CD4-positive, alpha-beta T cell (primary cell): Measurements from ENCODE around the gene TAS1R3. TPM values are rescaled to one million over a fixed set of nuclear protein-coding genes. Genes with fewer than 3 reads are reported as not detected.

Experiments used
- ATAC-seq: fragments of 200-7000 bp; cut with Tn5 transposase; one replicate; pipeline ENCODE4 v1.10.0; 2022; ENCODE audit warnings: mild to moderate bottlenecking; ENCODE audit not compliant: poor library complexity
- CTCF ChIA-PET: fragments of 350-600 bp; sonication (Branson Sonifier 250); formaldehyde crosslinking; loops from one replicate; lab custom pipeline; 2021; ENCODE audit warnings: antibody characterized with exemption, inconsistent platforms; lab: Charles Lee
- POLR2A ChIA-PET: fragments of 350-600 bp; sonication (Branson Sonifier 250); formaldehyde crosslinking; loops from one replicate; lab custom pipeline; 2021; ENCODE audit warnings: antibody characterized with exemption, inconsistent platforms; lab: Charles Lee
- DNase-seq, 14 experiments: peaks; one replicate each; pipeline ENCODE4 v3.0.0-alpha.2; 2013 to 2020; ENCODE audit warnings: mixed read lengths in 2 of 14
- H3K27ac ChIP-seq, 2 donors: one replicate each; pipeline versions ENCODE4 v1.5.1 to v1.7.0; 2013; ENCODE audit warnings: low read length in 2 of 2, low read depth in 1 of 2, mild to moderate bottlenecking in 1 of 2
- H3K27me3 ChIP-seq, 2 experiments: 1 replicate in 1 of 2; 2 replicates in 1 of 2; pipeline versions ENCODE4 v1.6.1 to v1.7.0; 2013; ENCODE audit warnings: low read length in 2 of 2, control low read depth in 1 of 2, mild to moderate bottlenecking in 1 of 2, moderate library complexity in 1 of 2; ENCODE audit not compliant: insufficient read depth in 2 of 2, control insufficient read depth in 1 of 2
- H3K36me3 ChIP-seq: one replicate; pipeline ENCODE4 v1.6.1; 2013; ENCODE audit warnings: low read length, control low read depth; ENCODE audit not compliant: insufficient read depth
- H3K4me1 ChIP-seq: one replicate; pipeline ENCODE4 v1.6.1; 2013; ENCODE audit warnings: low read length, control low read depth; ENCODE audit not compliant: insufficient read depth
- H3K4me3 ChIP-seq: one replicate; pipeline ENCODE4 v1.5.1; 2013; ENCODE audit warnings: mild to moderate bottlenecking, low read length, moderate library complexity
- H3K9me3 ChIP-seq, 2 experiments: 1 replicate in 1 of 2; 2 replicates in 1 of 2; pipeline versions ENCODE4 v1.6.1 to v1.7.0; 2013; ENCODE audit warnings: low read length in 2 of 2, mild to moderate bottlenecking in 2 of 2, control low read depth in 1 of 2, moderate library complexity in 1 of 2; ENCODE audit not compliant: control insufficient read depth in 1 of 2, insufficient read depth in 1 of 2
- H3K27ac Mint-ChIP-seq: one replicate; pipeline ENCODE4 v1.8.0; 2020; ENCODE audit warnings: mixed read lengths
- H3K27me3 Mint-ChIP-seq: one replicate; pipeline ENCODE4 v1.8.0; 2021; ENCODE audit warnings: mixed read lengths
- H3K36me3 Mint-ChIP-seq: one replicate; pipeline ENCODE4 v1.8.0; 2021; ENCODE audit warnings: low read depth, mixed read lengths
- H3K4me1 Mint-ChIP-seq: one replicate; pipeline ENCODE4 v1.8.0; 2021; ENCODE audit warnings: low read depth, mixed read lengths
- H3K4me3 Mint-ChIP-seq: one replicate; pipeline ENCODE4 v1.8.0; 2020; ENCODE audit warnings: mild to moderate bottlenecking, mixed read lengths
- H3K9me3 Mint-ChIP-seq: one replicate; pipeline ENCODE4 v1.8.0; 2020; ENCODE audit warnings: mixed read lengths
- intact Hi-C, 2 experiments: fragments of 100-400 bp; cut with DNase I in 1 of 2; cut with micrococcal nuclease in 1 of 2; formaldehyde crosslinking; loops; one replicate each; pipeline versions ENCODE4 v1.15.1 to v1.9.0; 2023 to 2025; cut with DNase I, micrococcal nuclease
- total RNA-seq, 174 experiments: library from RNA in 2 of 174; stranded (reverse) in 2 of 174; gene quantifications; one replicate each; pipeline ENCODE4 v1.2.3 and lab custom pipeline; 2021 to 2026
- TF ChIP-seq, protein P1 (sequence below): fragments of 200-600 bp; IDR thresholded peaks from one replicate; pipeline ENCODE4 v1.8.0; 2022; ENCODE audit warnings: antibody characterized with exemption, mild to moderate bottlenecking

Gene TAS1R3
- total RNA-seq, 2 experiments from 2014 or later = 3.3 to 3.4 TPM

DNA sequence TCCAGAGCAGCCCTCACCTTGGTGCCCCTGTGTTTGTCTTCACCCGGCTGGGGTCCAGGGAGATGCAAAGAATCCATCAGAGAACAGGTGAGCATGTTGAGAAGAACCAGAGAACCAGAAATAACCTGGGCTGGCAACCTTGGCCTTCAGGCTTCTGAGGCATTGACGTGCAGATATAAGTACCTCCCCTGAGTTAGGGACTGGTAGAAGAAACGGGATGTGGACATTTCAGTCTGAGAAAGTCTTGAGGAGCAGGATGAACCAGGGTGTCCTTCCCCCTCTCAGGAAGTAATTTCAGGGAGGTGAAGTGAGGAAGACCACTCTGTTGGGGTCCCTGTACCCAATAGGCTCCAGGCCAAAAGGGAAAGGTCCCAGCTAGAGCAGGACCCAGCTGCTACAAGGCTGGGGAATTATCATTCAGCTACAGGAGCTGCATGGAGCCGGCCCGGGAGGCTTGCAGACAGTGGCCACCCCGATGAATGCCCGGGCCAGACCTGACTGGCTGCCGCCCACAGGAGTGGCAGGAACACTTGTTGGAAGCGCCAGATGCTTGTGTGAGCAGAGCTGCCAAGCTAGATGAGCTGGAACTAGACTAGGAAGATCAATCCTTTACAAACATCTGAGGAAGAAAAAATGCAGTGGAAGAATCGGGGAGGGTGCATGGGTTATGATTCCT is 45.6 kb downstream of the TAS1R3 start:
- H3K4me1 ChIP-seq = peaks cover 40% of the 10 kb centered on the region
- ATAC-seq (no peak), DNase-seq (no peak)
- ChIA-PET CTCF (no interaction called here), POLR2A (interaction anchor here (1.2 to 3.3 kb wide), 4 partner anchors 11 to 337 kb away, joined by 3 to 80 read pairs (median 21); partner anchors contain the start of genes CCNL2 and MRPL20)
- H3K4me3 ChIP-seq = no peak overlapping the region
- TF ChIP-seq, protein P1, sequence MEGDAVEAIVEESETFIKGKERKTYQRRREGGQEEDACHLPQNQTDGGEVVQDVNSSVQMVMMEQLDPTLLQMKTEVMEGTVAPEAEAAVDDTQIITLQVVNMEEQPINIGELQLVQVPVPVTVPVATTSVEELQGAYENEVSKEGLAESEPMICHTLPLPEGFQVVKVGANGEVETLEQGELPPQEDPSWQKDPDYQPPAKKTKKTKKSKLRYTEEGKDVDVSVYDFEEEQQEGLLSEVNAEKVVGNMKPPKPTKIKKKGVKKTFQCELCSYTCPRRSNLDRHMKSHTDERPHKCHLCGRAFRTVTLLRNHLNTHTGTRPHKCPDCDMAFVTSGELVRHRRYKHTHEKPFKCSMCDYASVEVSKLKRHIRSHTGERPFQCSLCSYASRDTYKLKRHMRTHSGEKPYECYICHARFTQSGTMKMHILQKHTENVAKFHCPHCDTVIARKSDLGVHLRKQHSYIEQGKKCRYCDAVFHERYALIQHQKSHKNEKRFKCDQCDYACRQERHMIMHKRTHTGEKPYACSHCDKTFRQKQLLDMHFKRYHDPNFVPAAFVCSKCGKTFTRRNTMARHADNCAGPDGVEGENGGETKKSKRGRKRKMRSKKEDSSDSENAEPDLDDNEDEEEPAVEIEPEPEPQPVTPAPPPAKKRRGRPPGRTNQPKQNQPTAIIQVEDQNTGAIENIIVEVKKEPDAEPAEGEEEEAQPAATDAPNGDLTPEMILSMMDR = no peak
- no peak overlapping the region for H3K27ac ChIP-seq
- Mint-ChIP-seq H3K36me3 (peaks cover 10% of the 10 kb centered on the region), H3K27me3 (no peaks in the 10 kb centered on the region), H3K4me1 (peaks cover 24% of the 10 kb centered on the region), H3K9me3 (no peaks in the 10 kb centered on the region), H3K27ac (peak overlapping the region; percentile 91), H3K4me3 (peak overlapping the region; percentile 71)
- H3K36me3 ChIP-seq = peaks cover 5% of the 10 kb centered on the region
- intact Hi-C loops = loop anchor here in 1 of 2 experiments (10.0 kb wide), 1 partner anchor 72 kb away; the partner anchor contains the start of genes ACAP3 and PUSL1
- no peaks in the 10 kb centered on the region for H3K27me3 ChIP-seq
- no peaks in the 10 kb centered on the region for H3K9me3 ChIP-seq

DNA sequence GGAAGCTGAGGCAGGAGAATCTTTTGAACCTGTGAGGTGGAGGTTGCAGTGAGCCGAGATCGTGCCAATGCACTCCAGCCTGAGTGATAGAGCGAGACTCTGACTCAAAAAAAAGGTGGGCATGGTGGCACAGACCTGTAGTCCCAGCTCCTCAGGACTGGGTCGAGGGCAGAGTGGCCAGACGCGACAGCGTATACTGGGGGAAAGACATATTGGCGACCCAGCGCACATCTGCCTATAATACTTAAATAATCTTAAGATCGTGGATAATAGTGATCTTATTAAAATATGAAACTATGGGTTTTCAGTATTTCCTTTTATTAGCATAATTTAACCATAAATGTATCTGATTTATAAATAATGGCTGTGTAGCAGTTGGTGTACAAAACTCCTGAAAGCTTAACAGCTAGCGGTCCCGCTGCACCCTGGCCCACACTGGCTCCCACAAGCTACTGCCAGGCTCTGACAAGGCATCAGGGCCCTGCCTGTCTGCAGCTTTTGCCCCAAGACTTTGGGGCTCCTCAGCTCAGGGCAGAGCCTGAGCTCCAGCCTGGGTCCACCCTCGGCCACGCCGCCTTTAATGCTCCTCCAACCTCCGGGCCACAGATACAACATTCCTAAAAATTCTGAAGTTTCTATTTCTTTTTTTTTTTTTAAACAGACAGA is 46.6 kb downstream of the TAS1R3 start:
- H3K4me1 ChIP-seq = peaks cover 30% of the 10 kb centered on the region
- ChIA-PET CTCF (no interaction called here), POLR2A (interaction anchor here (1.5 kb wide), 1 partner anchor 21 kb away, joined by 7 read pairs; the partner anchor contains the start of gene CCNL2)
- no peaks in the 10 kb centered on the region for H3K27me3 ChIP-seq
- no peak overlapping the region for H3K27ac ChIP-seq
- Mint-ChIP-seq H3K4me1 (peaks cover 19% of the 10 kb centered on the region), H3K27ac (no peak overlapping the region), H3K9me3 (no peaks in the 10 kb centered on the region), H3K36me3 (peaks cover 10% of the 10 kb centered on the region), H3K4me3 (no peak overlapping the region), H3K27me3 (no peaks in the 10 kb centered on the region)
- no peak for DNase-seq
- no peak for ATAC-seq
- H3K9me3 ChIP-seq = no peaks in the 10 kb centered on the region
- H3K4me3 ChIP-seq = no peak overlapping the region
- intact Hi-C loops = loop anchor here in 1 of 2 experiments (10.0 kb wide), 1 partner anchor 73 kb away; the partner anchor contains the start of genes ACAP3 and PUSL1
- peaks cover 8% of the 10 kb centered on the region for H3K36me3 ChIP-seq
- TF ChIP-seq, protein P1 = no peak

DNA sequence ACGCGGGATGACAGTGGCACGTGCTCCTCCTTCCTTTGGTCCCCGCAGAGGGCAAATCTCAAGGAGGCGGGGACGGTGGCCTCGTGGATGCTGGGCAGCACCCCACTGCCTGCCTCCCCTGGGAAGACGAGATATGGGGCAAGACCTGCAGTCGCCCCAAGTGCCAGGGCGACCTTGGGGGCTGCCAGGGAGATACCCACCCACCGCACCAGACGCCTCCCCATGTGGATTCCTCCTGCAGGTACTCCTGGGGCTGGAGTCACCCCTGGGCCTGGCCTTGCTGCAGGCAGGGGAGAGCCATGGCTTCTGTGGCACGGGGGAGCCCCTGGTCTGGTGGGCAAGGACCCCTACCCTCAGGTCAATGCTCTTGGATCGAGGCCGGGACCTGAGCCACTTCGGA is 49.8 kb downstream of the TAS1R3 start:
- Histone ChIP-seq H3K4me3 (no peak overlapping the region), H3K9me3 (no peaks in the 10 kb centered on the region), H3K4me1 (peaks cover 5% of the 10 kb centered on the region), H3K36me3 (peaks cover 8% of the 10 kb centered on the region), H3K27me3 (no peaks in the 10 kb centered on the region), H3K27ac (no peak overlapping the region)
- TF ChIP-seq, protein P1 = no peak
- POLR2A ChIA-PET = interaction anchor here (0.6 kb wide), 1 partner anchor 40 kb away, joined by 4 read pairs; the partner anchor contains the start of gene ANKRD65
- intact Hi-C loops = no loop called here
- Mint-ChIP-seq H3K36me3 (peaks cover 3% of the 10 kb centered on the region), H3K4me3 (no peak overlapping the region), H3K4me1 (no peaks in the 10 kb centered on the region), H3K9me3 (no peaks in the 10 kb centered on the region), H3K27ac (no peak overlapping the region), H3K27me3 (no peaks in the 10 kb centered on the region)
- CTCF ChIA-PET = no interaction called here
- ATAC-seq (no peak), DNase-seq (no peak)
